Renal cortical epithelial cell (primary cell): ENCODE measurements around the gene ZDHHC7. TPM values are rescaled to one million over a fixed set of nuclear protein-coding genes. Genes with fewer than 3 reads are reported as not detected.
"Not testable (repeated sequence)": the region's sequence is repeated elsewhere in the genome, so short reads cannot be mapped to it uniquely, and the experiment has no call there.

ENCODE experiments used
- DNase-seq: peaks from one replicate; pipeline ENCODE4 v3.0.0-alpha.2; 2011; ENCODE audit warnings: low read depth
- total RNA-seq: library from RNA; depleted of rRNA; stranded (reverse); fragments of >200 nt; gene quantifications from 2 replicates; pipeline ENCODE4 v1.2.3, GENCODE V29; 2014

ZDHHC7 gene
- total RNA-seq, 1 donor from 2014 or later: 133 TPM

- not testable (repeated sequence) for DNase-seq
Observed at GRCh38 chr16:84938616-84939015, 72.7 kb downstream of the ZDHHC7 start.

GRCh38 chr16:84937196-84938005 is 73.9 kb downstream of the ZDHHC7 start:
- DNase-seq: no peak

- DNase-seq: no peak
Observed at GRCh38 chr16:84933774-84934631, 77.3 kb downstream of the ZDHHC7 start.

GRCh38 chr16:84932681-84933080 is 78.7 kb downstream of the ZDHHC7 start:
- DNase-seq: no peak

- no peak for DNase-seq
Observed at GRCh38 chr16:84931506-84931905, 79.8 kb downstream of the ZDHHC7 start.

- no peak for DNase-seq
Observed at GRCh38 chr16:84931107-84931494, 80.2 kb downstream of the ZDHHC7 start.

GRCh38 chr16:84930298-84931106 is 80.8 kb downstream of the ZDHHC7 start:
- DNase-seq: no peak

- no peak for DNase-seq
Observed at GRCh38 chr16:84929421-84930297, 81.7 kb downstream of the ZDHHC7 start.

- DNase-seq: no peak
Observed at GRCh38 chr16:84928679-84929420, 82.5 kb downstream of the ZDHHC7 start.

GRCh38 chr16:84927621-84928591 is 83.4 kb downstream of the ZDHHC7 start:
- DNase-seq: no peak

- DNase-seq: no peak
Observed at GRCh38 chr16:84926462-84926861, 84.9 kb downstream of the ZDHHC7 start.

- DNase-seq: no peak
Observed at GRCh38 chr16:84925773-84926372, 85.5 kb downstream of the ZDHHC7 start.

- no peak for DNase-seq
Observed at GRCh38 chr16:84925092-84925772, 86.1 kb downstream of the ZDHHC7 start.

- no peak for DNase-seq
Observed at GRCh38 chr16:84924331-84925091, 86.8 kb downstream of the ZDHHC7 start.
